Right ventricle myocardium superior (tissue), 1 donor: Measurements from ENCODE around the gene CRACR2B. TPM values are rescaled to one million over a fixed set of nuclear protein-coding genes. Genes with fewer than 3 reads are reported as not detected.

ENCODE experiments used
- ATAC-seq: fragments of 200-7000 bp; cut with Tn5 transposase; one replicate; pipeline ENCODE4 v1.9.1; 2020; ENCODE audit warnings: mild to moderate bottlenecking; ENCODE audit not compliant: poor library complexity
- DNase-seq: peaks from one replicate; pipeline ENCODE4 v3.0.0-alpha.2; 2020
- intact Hi-C: fragments of 100-400 bp; cut with DNase I; formaldehyde crosslinking; loops from one replicate; pipeline ENCODE4 v1.11.2; 2022
- total RNA-seq: library from RNA; stranded (reverse); fragmentation: NEBNext Ultra II Directional; extraction: Animal tissue kit (Norgen Biotek cat#: 25700); gene quantifications from one replicate; pipeline ENCODE4 v1.2.1, GENCODE V29; 2021
- donor health status: DM: no; HTN: yes; CAD: no; lungs with severe emphysema.

Gene CRACR2B
- total RNA-seq, 1 donor from 2014 or later, result 18.9 TPM

DNA sequence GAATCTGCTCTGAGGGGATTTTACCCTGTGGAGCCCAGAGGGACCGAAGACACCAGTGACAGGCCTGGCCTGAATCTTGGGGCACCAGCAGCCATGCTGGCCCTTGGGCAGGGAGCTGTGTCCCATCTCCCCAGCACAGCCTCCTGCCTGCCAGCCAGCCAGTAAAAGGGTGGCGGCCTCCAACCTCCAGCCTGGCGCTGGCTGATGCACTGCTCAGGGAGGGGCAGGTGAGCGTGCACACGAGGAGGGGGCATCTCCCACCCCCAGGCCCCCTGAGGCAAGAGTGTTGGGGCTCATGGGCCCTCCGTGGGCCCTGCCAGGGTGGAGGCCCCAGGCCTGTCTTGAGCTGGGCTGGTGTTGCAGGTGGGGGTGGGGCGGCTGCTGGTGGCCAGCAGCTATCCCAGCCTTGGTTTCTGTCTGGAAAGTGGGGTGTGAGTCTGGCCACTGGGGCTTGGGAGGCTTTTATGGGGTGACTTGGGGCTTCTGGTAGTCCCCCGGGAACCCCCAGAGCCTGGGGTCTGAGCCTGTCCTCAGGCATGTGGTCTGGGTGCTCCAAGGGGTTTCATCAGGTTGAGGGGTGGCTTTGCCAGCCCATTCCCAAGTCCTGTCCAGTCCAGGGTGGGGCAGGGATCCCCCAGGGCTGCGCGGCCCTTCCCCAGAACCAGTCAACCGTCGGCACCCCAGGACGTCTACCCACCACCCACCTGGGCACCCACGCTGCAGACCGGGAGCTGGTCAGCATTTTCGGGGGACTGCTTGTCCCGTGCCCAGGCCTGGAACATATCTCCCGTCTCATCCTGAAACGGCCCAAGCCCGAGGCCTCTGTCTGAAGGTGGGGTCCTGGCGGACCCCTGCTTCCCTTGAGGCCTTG lies 32.8 kb downstream of the CRACR2B start:
- intact Hi-C loops, result no loop called here
- DNase-seq (no peak), ATAC-seq (no peak)

DNA sequence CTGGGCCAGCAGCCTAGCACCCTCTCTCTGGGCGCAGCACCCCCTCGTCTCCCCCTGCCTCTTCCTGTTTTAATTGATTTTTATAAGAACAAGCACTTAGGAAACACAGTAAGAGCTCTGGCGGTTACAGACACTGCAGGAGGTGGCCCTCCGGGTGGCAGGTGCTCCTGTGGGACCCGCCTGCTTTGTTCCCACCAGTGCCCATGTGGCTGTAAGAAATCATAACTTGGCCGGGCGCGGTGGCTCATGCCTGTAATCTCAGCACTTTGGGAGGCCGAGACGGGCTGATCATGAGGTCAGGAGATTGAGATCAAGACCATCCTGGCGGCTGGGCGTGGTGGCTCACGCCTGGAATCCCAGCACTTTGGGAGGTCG lies 33.4 kb downstream of the CRACR2B start:
- intact Hi-C loops, result no loop called here
- ATAC-seq, result no peak
- DNase-seq, result no peak

DNA sequence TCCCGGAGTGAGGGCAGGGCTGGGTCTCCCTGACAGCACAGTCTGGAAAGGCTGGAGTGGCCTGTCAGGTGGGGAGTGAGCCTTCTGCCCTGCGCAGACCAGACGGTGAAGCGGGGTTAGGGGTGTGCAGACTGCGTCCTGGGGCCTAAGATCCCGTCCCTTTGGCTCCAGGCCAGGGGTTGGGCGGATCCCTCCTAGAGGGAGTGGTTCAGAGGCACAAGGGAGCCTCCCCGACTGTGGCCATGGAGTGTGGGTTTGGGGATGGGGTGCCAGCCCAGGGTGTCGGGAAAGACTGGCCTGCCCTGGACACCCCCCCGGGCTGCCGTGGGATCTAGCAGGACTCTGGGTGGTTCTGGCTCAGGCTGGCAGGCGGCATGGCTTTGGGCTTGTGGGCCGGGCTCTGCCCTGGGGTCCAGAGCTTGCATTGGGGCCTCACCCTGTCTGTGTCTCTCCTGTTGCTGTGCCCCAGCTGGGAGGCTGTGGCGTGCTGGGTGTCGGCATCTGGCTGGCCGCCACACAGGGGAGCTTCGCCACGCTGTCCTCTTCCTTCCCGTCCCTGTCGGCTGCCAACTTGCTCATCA lies 34.5 kb downstream of the CRACR2B start:
- no peak for DNase-seq

DNA sequence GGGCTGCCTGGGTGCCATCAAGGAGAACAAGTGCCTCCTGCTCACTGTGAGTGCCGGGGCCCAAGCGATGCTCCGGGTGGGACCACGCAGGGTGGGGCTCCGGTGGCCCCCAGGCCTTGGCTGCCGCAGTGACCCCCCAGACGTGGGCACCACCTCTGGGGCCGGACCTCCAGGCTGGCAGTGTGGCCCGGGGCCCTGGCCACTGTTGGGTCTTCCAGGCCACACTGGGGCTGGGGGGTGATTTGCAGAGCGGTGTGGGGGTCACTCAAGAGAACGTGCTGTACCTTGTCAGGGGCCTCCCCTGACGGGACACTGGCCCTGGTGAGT lies 34.9 kb downstream of the CRACR2B start:
- DNase-seq, result no peak
- ATAC-seq, result no peak
- intact Hi-C loops, result no loop called here

More for the DNA sequence above, 34.5 kb downstream of the CRACR2B start:
- intact Hi-C loops, result no loop called here
- ATAC-seq, result no peak

DNA sequence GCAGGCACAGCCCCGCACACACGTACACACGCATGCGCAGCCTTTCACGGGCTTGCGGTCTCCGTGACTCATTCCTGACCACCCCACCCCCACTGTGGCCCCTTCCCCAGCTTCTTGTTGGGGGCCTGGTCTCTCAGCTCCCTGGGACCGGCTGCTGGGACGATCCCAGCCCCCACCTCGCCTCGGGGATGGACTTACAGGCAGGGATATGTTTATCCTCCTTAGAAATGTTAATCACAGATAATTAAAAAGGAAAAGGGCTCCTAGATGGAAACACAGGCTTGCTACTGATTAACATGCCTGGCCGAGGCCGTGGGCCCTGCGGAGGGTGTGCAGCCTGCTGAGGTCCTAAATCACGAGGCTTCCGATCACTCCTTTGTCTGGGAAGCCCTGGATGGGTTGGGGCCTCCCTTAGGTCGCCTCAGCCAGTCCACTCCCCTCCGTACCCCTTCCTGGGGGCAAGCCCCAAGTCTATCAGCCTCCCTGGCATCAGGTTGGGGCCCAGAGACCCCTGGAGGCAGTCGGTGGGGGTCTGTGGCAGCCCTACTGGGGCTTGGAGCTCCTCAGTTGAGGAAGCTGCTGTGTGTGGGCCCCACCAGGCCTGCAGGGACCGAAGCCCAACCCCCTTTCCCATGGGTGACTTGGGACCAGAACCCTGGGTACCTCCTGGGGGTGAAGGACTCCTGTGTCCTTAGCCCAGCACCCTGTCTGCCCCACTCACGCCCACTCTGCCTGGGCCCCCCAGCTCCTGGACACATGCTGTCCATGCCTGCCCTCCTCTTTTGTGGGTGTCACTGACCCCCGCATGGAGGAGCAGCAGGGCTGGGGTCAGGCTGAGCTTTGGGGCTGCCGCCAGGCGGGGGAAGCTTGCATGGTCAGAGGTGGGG lies 35.5 kb downstream of the CRACR2B start:
- no peak for ATAC-seq
- no peak for DNase-seq
- intact Hi-C loops, result no loop called here

DNA sequence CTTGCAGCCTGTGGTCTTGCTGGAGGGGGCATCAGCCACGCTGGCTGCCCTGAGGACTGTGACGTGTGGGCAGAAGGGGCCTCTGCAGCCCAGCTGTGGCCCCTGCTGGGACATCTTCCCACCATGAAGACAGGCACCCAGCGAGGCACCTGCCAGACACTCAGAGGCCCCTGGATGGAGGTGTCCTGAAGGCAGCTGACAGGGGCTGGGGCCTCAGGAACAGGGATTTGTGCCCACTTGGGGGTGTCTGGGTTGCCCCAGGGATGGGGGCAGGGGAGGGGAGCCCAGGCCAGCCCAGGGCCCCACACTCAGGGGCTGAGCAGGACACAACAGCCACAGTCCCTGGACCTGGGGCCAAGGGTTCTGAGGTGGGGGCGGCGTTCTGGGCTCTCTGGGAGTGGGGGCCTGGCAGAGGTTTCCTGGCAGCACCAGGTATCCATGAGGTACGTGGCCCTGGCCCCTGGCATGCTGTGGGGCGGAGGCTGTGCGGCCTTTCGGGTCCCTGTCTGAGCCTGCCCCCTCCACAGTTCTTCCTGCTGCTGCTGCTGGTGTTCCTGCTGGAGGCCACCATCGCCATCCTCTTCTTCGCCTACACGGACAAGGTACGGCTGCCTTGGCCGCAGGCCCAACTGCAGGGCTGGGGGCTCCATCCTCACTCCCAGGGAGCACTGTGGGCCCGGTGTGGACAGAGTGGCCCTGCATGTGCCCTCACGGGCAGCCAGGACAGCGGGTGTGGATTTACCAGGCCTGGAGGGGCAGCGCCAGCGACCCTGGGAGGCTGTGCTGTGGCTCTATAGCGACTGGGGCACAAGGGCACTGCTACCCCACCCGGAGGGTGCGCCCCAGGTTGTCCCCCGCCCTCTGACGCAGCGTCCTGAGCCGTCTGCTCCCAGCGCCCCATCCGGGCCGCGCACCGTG lies 36.5 kb downstream of the CRACR2B start:
- intact Hi-C loops, result no loop called here
- DNase-seq, result no peak
- ATAC-seq, result no peak

DNA sequence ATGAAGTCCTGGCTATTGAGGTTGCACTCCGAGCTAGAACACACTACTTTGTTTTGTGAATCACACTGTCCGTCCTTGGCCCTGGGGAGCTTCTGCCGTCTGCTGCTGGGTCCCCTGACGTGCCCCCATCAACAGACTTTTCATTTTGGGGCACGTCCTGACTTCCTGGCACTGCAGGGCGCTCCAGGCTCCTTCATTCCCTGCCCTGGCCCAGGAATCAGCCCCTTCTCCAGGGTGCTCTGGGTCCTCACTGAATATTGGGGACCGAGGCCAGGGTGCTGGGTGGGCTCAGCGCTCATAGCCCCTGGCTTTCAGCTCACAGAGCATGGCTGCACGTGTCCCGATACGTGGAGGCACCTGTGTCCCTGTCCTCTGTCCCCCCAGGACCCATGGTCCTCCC lies 37.2 kb downstream of the CRACR2B start:
- DNase-seq (no peak), ATAC-seq (no peak)
- intact Hi-C loops, result no loop called here

DNA sequence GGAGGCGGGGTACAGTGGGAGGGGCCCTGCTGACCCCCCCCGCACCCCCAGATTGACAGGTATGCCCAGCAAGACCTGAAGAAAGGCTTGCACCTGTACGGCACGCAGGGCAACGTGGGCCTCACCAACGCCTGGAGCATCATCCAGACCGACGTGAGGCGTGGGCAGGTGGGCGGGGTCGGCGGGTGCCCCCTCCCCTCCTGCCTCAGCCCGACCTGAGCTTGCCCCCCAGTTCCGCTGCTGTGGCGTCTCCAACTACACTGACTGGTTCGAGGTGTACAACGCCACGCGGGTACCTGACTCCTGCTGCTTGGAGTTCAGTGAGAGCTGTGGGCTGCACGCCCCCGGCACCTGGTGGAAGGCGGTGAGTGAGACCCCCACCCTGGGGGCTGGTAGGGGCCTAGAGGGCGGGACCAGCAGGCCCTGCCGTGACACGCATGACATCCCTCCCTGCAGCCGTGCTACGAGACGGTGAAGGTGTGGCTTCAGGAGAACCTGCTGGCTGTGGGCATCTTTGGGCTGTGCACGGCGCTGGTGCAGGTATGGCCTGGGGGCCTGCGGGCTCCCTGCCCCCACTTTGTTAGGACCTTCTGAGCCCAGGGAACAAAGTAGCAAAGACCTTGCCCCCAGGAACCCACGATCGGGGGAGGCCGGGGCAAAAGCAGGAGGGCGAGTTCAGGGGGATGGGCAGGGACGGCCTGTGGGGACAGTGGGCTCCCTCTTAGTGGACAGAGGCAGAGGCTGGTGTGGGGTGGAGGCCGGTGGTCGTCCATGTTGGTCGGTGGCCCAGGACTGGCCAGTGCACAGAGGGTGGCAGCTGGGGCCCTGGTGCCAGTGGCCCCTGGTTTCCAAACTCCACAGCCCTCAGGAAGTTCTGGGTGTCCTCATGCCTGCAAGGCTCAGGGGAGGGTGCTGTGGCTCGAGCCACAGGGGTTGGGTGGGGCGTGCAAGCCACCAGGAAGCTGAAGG lies 38.0 kb downstream of the CRACR2B start:
- ATAC-seq (no peak), DNase-seq (no peak)
- intact Hi-C loops, result no loop called here

DNA sequence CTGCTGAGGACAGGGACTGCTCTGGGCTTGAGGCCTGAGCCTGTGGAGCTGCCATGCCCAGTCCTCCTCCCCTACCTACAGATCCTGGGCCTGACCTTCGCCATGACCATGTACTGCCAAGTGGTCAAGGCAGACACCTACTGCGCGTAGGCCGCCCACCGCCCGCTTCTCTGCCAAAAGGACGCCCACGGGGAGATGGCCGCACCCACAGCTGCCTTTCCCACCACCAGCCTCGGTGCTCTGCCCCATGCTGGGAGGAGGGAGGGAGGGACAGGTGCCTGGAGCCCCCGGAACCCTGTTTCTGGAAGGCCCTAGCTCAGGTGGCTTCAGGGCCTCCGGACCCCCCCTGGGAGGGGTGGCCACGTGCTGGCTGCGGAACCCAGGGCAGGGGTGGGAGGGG lies 38.8 kb downstream of the CRACR2B start:
- no peak for ATAC-seq
- no peak for DNase-seq
- intact Hi-C loops, result no loop called here

DNA sequence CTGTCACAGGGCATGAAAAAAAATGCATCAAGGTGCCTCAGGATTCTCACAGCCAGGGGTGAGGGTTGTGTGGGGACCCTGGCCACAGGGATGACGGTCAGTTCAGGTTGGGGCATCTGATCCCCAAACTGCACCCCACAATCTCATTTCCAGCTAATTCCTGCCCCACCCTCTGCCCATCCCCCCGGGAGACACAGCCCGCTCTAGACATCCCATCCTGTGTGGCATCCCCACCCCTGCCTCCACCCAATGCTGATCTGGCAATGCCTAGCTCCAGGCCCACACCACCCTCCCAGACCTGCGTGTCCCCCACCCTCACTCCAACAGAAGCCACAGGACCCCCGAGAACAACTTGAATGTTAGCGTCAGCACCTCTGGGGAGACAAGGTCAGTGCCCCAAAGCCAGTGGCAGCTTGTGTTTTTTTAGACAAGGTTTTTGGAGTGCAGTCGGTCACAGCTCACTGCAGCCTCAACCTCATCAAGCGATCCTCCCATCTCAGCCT lies 40.2 kb downstream of the CRACR2B start:
- no peak for DNase-seq
- no peak for ATAC-seq

DNA sequence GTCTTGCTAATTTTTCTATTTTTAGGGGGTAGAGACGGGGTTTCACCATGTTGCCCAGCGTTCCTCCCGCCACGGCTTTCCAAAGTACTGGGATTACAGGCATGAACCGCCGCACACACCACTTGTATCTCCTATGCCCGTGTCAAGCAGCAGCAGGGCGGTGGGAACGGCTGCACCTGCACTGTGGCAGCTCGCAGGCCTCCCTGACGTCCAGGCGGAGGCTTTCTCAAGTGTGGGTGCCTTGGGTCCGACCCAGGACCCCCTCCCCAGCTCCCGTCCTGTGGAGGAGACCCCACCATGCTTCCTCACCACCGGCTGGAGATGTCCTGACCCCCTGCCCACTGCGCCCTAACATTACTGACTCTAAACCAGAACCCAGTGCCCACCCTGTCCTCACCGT lies 40.7 kb downstream of the CRACR2B start:
- ATAC-seq (no peak), DNase-seq (no peak)
- intact Hi-C loops, result no loop called here

More for the DNA sequence above, 40.2 kb downstream of the CRACR2B start:
- intact Hi-C loops, result no loop called here

DNA sequence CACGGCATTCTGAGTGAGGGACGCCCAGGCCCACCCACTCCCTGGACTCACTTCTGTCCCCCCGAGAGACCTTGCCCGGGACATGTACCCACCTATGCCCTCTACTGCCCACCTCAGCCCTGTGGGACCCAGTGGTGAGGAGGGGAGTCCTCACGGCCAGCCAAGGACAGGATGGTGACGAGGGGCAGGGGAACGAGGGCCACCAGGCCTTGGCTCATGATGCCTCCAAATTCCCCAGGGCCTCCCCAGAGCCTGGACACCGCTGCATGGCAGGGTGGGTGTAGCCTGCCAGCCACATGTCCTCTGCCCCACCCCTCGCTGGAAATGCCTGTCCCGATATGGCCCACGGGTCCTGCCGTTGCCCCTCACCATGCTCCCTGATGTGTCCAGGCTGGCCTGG lies 41.1 kb downstream of the CRACR2B start:
- no peak for ATAC-seq
- DNase-seq, result no peak
- intact Hi-C loops, result no loop called here

DNA sequence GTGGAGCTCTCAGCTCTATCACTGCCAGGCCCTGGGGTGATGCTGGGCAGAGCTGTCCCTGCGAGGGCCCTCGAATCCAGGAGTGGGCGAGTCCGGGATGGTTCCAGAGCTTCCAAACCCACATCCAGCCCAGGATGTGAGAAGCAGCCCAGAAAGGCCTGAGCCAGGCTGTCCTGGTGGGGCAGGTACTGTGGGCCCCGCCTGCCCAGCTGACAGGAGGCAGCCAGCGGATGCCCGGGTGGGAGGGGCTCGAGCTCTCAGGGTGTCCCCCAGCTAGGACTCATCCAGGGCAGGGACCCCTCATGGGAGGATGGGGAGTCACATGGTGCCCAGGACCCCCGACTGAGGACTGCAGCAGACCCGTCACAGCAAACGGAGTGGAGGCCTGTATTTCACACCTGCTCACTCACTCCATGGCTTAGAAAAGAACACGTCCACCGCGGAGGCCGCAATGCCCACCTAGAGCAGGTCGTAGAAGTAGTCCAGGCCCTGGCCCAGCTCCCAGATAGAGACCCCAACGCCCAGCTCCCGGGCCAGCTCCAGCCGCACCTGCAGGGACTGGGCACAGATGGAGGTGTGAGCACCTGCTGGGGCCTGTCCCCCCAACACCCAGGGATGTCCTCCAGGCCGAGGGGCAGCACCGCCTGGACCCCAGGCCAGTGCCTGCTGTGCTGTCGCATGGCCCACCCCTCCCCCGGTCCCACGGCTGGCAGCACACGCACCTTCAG lies 41.8 kb downstream of the CRACR2B start:
- intact Hi-C loops, result no loop called here
- ATAC-seq, result no peak
- DNase-seq, result no peak

DNA sequence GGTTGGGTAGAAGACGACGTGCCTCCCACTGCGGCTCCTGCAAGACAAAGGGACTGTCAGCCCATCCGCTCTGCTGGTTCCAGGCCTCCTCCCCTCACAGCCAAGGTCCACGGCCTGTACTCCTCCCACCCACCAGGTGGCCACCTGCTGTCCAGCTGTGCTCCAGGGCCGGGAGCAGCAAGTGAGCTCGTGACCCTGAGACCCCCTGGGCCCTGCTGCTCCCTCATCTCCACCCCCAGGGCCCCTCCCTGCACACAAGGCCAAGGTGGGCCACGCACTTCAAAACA lies 42.4 kb downstream of the CRACR2B start:
- intact Hi-C loops, result no loop called here
- ATAC-seq (no peak), DNase-seq (no peak)

DNA sequence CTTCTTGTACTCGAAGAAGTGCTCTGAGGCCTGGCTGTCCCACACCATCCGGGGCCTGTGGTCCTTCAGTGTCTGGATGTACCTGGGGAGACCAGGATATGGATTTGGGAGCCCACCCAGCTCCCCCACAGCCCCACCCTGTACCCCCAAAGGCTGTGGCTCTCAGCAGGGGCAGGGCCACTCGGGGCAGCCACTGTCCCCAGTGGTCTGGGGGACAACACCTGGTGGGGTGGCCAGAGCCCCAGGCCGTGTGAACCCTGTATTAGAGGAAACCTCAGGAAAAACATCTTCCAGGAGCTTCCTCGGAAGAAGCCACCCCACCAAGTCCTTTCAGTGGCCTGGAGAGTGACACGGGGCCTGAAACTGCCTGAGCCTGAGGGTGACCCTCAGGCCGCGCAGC lies 42.7 kb downstream of the CRACR2B start:
- intact Hi-C loops, result no loop called here
- DNase-seq (no peak), ATAC-seq (no peak)

DNA sequence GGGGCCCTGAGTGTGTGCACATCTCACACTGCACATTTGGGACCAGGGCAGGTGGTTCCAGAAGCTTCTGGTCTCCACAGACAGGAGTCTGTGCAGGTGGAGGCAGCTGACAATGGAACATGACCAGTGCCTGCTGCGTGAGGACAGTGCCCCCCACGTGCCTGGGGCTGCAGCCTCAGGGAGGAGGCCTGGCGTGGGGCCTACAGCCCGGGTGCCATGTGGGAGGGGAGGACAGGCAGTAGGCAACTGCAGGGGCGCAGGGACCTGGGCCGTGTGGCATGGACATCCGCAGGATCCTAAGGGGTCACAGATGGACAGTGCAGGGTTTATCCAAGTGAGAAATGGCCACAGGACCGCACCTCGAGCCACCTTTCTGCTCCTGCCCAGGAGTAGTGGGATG lies 43.8 kb downstream of the CRACR2B start:
- DNase-seq, result no peak
- intact Hi-C loops, result no loop called here
- no peak for ATAC-seq

DNA sequence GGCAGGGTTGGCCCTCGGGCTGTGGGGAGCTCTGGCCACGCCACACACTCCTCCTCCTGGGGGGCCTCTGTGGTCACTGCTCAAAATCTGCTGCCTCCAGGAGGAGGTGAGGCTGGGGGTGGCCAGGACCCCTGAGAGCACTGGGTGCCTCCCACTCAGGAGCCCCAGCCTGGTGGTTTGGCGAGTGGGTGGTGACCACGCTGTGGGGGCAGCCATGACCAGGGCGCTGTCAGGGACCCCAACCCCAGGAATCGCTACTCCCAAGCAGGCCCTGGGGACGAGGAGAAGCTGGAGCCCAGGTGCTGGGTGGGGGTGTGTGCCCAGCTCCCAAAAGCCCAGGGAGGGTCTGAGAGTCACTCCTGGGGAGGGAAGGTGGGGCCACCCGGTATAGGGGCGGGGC lies 45.1 kb downstream of the CRACR2B start:
- ATAC-seq, result no peak
- intact Hi-C loops, result no loop called here
- no peak for DNase-seq
